ENCODE measurements around the gene USP25. TPM values are rescaled to one million over a fixed set of nuclear protein-coding genes. Genes with fewer than 3 reads are reported as not detected.

USP25 gene
- total RNA-seq, 1 experiment from 2014 or later: 22.1 TPM

DNA sequence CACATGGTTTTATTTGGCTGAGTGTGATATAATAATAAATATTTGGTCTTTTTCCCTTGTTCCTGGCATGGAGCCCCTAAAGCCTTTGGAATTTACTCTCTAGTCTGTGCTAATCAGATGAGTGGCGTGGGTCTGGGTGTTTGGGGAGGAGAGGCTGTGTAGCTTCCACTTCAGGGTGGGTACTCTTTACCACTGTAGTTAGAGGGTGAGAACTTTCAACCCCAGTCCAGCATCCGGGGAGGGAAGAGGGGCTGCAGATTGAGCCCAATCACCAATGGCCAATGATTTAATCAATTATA, 20.0 kb downstream of the USP25 start:
- DNase-seq: no peak
- TF ChIP-seq, protein P1, sequence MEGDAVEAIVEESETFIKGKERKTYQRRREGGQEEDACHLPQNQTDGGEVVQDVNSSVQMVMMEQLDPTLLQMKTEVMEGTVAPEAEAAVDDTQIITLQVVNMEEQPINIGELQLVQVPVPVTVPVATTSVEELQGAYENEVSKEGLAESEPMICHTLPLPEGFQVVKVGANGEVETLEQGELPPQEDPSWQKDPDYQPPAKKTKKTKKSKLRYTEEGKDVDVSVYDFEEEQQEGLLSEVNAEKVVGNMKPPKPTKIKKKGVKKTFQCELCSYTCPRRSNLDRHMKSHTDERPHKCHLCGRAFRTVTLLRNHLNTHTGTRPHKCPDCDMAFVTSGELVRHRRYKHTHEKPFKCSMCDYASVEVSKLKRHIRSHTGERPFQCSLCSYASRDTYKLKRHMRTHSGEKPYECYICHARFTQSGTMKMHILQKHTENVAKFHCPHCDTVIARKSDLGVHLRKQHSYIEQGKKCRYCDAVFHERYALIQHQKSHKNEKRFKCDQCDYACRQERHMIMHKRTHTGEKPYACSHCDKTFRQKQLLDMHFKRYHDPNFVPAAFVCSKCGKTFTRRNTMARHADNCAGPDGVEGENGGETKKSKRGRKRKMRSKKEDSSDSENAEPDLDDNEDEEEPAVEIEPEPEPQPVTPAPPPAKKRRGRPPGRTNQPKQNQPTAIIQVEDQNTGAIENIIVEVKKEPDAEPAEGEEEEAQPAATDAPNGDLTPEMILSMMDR (IDR thresholded peaks at IDR 0.05; ENCODE audit: unreplicated experiment): no peak
- H3K4me3 Mint-ChIP-seq (ENCODE audit: low read depth, unreplicated experiment): no peak overlapping the region
- H3K27me3 Mint-ChIP-seq (ENCODE audit: unreplicated experiment): no peaks in the 10 kb centered on the region
- intact Hi-C loops (cut with micrococcal nuclease; ENCODE audit: unreplicated experiment): no loop called here
- BruUV-seq (replicated peaks): no TSS peak
- peaks cover 38% of the 10 kb centered on the region for H3K4me1 Mint-ChIP-seq (ENCODE audit: low read depth, unreplicated experiment)
- CTCF ChIA-PET: no interaction called here
- H3K36me3 Mint-ChIP-seq (ENCODE audit: insufficient read depth, unreplicated experiment): no peaks in the 10 kb centered on the region
- H3K9me3 Mint-ChIP-seq (ENCODE audit: low read depth, unreplicated experiment): peaks cover 2% of the 10 kb centered on the region
- H3K27ac Mint-ChIP-seq (ENCODE audit: unreplicated experiment): no peak overlapping the region

- peaks cover 50% of the 10 kb centered on the region for H3K4me1 Mint-ChIP-seq (ENCODE audit: low read depth, unreplicated experiment)
- H3K27ac Mint-ChIP-seq (ENCODE audit: unreplicated experiment): no peak overlapping the region
- peaks cover 5% of the 10 kb centered on the region for H3K9me3 Mint-ChIP-seq (ENCODE audit: low read depth, unreplicated experiment)
- no TSS peak for BruUV-seq (replicated peaks)
- no peak overlapping the region for H3K4me3 Mint-ChIP-seq (ENCODE audit: low read depth, unreplicated experiment)
- no peaks in the 10 kb centered on the region for H3K27me3 Mint-ChIP-seq (ENCODE audit: unreplicated experiment)
- CTCF ChIA-PET: interaction anchor here (0.6 kb wide), 1 partner anchor 185 kb away, joined by 3 read pairs; no protein-coding TSS in a partner anchor
- TF ChIP-seq, protein P1 (IDR thresholded peaks at IDR 0.05; ENCODE audit: unreplicated experiment): no peak
- intact Hi-C loops (cut with micrococcal nuclease; ENCODE audit: unreplicated experiment): no loop called here
- no peak for DNase-seq
- H3K36me3 Mint-ChIP-seq (ENCODE audit: insufficient read depth, unreplicated experiment): no peaks in the 10 kb centered on the region
Observed at GRCh38 chr21:15751037-15751436, 21.3 kb downstream of the USP25 start.

GRCh38 chr21:15751546-15751945, 21.8 kb downstream of the USP25 start:
- no peak overlapping the region for H3K4me3 Mint-ChIP-seq (ENCODE audit: low read depth, unreplicated experiment)
- H3K27ac Mint-ChIP-seq (ENCODE audit: unreplicated experiment): no peak overlapping the region
- TF ChIP-seq, protein P1 (IDR thresholded peaks at IDR 0.05; ENCODE audit: unreplicated experiment): no peak
- peaks cover 5% of the 10 kb centered on the region for H3K9me3 Mint-ChIP-seq (ENCODE audit: low read depth, unreplicated experiment)
- no TSS peak for BruUV-seq (replicated peaks)
- H3K36me3 Mint-ChIP-seq (ENCODE audit: insufficient read depth, unreplicated experiment): no peaks in the 10 kb centered on the region
- DNase-seq: no peak
- no peaks in the 10 kb centered on the region for H3K27me3 Mint-ChIP-seq (ENCODE audit: unreplicated experiment)
- CTCF ChIA-PET: interaction anchor here (0.6 kb wide), 2 partner anchors 24 to 185 kb away, joined by 3 to 4 read pairs; no protein-coding TSS in a partner anchor
- H3K4me1 Mint-ChIP-seq (ENCODE audit: low read depth, unreplicated experiment): peaks cover 50% of the 10 kb centered on the region
- intact Hi-C loops (cut with micrococcal nuclease; ENCODE audit: unreplicated experiment): no loop called here

DNA sequence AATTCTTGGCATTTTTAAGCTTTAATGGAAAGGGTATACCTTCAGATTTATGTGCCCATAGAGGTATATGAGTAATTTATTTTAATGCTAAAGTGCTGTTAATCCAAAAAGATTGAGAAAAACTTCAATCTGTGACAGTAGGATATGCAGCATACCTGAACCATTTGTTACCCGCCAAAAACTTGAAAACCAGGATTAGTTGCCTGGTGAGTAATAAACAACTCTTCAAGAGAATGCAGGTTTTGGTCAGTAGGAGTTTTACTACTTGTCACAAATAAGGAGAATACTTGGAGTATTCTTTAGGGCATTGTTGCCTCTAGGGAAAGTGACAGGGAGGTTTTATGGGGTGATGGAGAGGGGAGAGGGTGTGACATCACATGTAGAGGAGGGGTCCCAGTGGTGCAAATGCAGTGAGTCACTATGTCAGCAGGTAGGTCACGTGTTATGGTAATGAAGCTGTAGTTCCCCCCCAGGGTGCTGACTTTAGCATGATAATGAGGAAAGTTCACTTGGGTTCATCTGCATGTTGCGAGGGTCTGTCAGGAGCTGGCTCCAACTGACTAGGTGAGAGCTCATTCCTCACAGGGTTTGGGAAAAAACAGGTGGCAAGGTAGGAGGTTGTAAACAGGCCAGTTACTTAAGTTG, 23.1 kb downstream of the USP25 start:
- Mint-ChIP-seq H3K36me3 (ENCODE audit: insufficient read depth, unreplicated experiment) (no peaks in the 10 kb centered on the region), H3K4me3 (ENCODE audit: low read depth, unreplicated experiment) (no peak overlapping the region), H3K27me3 (ENCODE audit: unreplicated experiment) (no peaks in the 10 kb centered on the region), H3K27ac (ENCODE audit: unreplicated experiment) (no peak overlapping the region), H3K4me1 (ENCODE audit: low read depth, unreplicated experiment) (peaks cover 50% of the 10 kb centered on the region), H3K9me3 (ENCODE audit: low read depth, unreplicated experiment) (peaks cover 10% of the 10 kb centered on the region)
- TF ChIP-seq, protein P1 (IDR thresholded peaks at IDR 0.05; ENCODE audit: unreplicated experiment): no peak
- intact Hi-C loops (cut with micrococcal nuclease; ENCODE audit: unreplicated experiment): no loop called here
- CTCF ChIA-PET: interaction anchor here (0.9 kb wide), 1 partner anchor 17 kb away, joined by 3 read pairs; no protein-coding TSS in a partner anchor
- no peak for DNase-seq
- no TSS peak for BruUV-seq (replicated peaks)
